Left renal cortex interstitium (tissue), 4 donors: Measurements from ENCODE around the gene LMBRD1. TPM values are rescaled to one million over a fixed set of nuclear protein-coding genes. Genes with fewer than 3 reads are reported as not detected.

ENCODE experiments used
- DNase-seq, 4 donors: peaks; one replicate each; pipeline ENCODE4 v3.0.0-alpha.2; 2013; ENCODE audit warnings: low read depth in 4 of 4, low spot score in 2 of 4, missing footprints in 1 of 4
- polyA plus RNA-seq, 4 donors: library from polyadenylated mRNA; unstranded; fragments of 120-200 nt; gene quantifications; one replicate each; pipeline ENCODE4 v1.2.1, GENCODE V29; 2013; ENCODE audit not compliant: insufficient read length in 4 of 4

Gene LMBRD1
- polyA plus RNA-seq, 4 donors = 117 to 163 (median 139) TPM

GRCh38 chr6:69647726-69648125 is 149.1 kb downstream of the LMBRD1 start:
- DNase-seq = no peak

- DNase-seq = no peak
Observed at GRCh38 chr6:69643688-69644087, 153.1 kb downstream of the LMBRD1 start.

GRCh38 chr6:69632932-69633331 is 163.9 kb downstream of the LMBRD1 start:
- no peak for DNase-seq

GRCh38 chr6:69631552-69632346 is 165.1 kb downstream of the LMBRD1 start:
- no peak for DNase-seq

- DNase-seq = no peak
Observed at GRCh38 chr6:69630767-69631166, 166.0 kb downstream of the LMBRD1 start.

- DNase-seq = no peak
Observed at GRCh38 chr6:69627625-69628024, 169.2 kb downstream of the LMBRD1 start.

GRCh38 chr6:69624944-69625343 is 171.9 kb downstream of the LMBRD1 start:
- DNase-seq = no peak

Other genes with a start within 250 kb of the LMBRD1 start
- gene COL19A1, start 69.5 kb upstream of the LMBRD1 start, polyA plus RNA-seq = 1 to 10 TPM; 2.1 to 3.3 (median 3.1) TPM